ENCODE measurements around the gene CYP3A7.
"Not testable (repeated sequence)": the region's sequence is repeated elsewhere in the genome, so short reads cannot be mapped to it uniquely, and the experiment has no call there.

DNA sequence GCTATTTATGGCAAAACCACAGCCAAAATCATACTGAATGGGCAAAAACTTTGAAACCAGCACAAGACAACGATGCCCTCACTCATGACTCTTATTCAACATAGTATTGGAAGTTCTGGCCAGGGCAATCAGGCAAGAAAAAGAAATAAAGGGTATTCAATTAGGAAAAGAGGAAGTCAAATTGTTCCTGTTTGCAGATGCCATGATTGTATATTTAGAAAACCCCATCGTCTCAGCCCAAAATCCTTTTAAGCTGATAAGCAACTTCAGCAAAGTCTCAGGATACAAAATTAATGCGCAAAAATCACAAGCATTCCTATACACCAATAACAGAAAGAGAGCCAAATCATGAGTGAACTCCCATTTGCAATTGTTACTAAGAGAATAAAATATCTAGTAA lies 10.4 kb upstream of the CYP3A7 start:
- TF ChIP-seq POLR2A (IDR thresholded peaks at IDR 0.05), result not testable (repeated sequence)
- TF ChIP-seq, protein P1, sequence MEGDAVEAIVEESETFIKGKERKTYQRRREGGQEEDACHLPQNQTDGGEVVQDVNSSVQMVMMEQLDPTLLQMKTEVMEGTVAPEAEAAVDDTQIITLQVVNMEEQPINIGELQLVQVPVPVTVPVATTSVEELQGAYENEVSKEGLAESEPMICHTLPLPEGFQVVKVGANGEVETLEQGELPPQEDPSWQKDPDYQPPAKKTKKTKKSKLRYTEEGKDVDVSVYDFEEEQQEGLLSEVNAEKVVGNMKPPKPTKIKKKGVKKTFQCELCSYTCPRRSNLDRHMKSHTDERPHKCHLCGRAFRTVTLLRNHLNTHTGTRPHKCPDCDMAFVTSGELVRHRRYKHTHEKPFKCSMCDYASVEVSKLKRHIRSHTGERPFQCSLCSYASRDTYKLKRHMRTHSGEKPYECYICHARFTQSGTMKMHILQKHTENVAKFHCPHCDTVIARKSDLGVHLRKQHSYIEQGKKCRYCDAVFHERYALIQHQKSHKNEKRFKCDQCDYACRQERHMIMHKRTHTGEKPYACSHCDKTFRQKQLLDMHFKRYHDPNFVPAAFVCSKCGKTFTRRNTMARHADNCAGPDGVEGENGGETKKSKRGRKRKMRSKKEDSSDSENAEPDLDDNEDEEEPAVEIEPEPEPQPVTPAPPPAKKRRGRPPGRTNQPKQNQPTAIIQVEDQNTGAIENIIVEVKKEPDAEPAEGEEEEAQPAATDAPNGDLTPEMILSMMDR (IDR thresholded peaks at IDR 0.05), result not testable (repeated sequence)
